ENCODE data around the gene KRTAP5-11.
"Not testable (repeated sequence)": the region's sequence is repeated elsewhere in the genome, so short reads cannot be mapped to it uniquely, and the experiment has no call there.

The KRTAP5-11 gene, protein sequence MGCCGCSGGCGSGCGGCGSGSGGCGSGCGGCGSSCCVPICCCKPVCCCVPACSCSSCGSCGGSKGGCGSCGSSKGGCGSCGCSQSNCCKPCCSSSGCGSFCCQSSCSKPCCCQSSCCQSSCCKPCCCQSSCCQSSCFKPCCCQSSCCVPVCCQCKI

DNA sequence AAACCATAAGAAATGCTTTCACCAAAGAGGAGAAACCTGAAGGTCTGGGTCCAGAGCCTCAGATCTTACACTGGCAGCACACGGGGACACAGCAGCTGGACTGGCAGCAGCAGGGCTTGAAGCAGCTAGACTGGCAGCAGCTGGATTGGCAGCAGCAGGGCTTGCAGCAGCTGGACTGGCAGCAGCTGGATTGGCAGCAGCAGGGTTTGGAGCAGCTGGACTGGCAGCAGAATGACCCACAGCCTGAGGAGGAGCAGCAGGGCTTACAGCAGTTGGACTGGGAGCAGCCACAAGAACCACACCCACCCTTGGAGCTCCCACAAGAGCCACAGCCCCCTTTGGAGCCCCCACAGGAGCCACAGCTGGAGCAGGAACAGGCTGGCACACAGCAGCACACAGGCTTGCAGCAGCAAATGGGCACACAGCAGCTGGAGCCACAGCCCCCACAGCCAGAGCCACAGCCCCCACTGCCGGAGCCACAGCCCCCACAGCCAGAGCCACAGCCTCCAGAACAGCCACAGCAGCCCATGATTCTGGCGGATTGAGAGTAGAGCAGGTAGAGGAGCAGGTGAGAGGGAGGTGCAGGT is at the start of gene KRTAP5-11:
TSS of gene KRTAP5-11 (minus strand) at position 567 of the 587 bp plus-strand sequence. CDS start at position 529, 38 bp downstream.
- no peak for DNase-seq (ENCODE audit: low read depth)

DNA sequence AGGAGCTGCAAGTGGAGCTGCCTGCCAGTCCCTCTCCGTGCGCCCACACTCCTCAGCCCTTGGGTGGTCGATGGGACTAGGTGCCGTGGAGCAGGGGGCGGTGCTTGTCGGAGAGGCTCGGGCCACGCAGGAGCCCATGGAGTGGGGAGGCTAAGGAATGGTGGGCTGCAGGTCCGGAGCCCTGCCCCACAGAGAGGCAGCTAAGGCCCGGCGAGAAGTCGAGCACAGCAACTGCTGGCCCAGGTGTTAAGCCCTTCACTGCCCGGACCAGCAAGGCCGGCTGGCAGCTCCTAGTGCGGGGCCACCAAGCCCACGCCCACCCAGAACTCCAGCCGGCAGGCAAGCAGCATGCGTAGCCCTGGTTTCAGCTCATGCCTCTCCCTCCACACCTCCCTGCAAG is 48.9 kb upstream of the KRTAP5-11 start:
- not testable (repeated sequence) for DNase-seq (ENCODE audit: low read depth)

DNA sequence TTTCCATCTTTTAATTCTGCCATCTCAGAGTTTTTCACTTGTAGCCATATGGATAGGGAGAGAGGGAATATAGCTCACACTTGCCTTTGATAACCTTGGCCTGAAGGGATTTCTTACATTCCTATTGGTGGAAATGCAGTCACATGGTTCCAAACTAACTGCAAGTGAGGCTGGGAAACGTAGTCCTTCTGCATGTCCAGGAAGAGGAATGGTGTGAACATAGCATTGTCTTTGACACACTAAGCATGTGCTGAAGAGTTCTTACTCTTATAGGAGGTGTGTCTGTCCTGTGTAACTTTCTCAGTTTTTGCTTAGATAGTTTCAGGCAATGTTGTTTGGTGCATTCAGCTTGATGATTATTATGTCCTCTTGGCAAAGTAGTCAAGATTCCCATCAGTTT is 47.4 kb upstream of the KRTAP5-11 start:
- not testable (repeated sequence) for DNase-seq (ENCODE audit: low read depth)

DNA sequence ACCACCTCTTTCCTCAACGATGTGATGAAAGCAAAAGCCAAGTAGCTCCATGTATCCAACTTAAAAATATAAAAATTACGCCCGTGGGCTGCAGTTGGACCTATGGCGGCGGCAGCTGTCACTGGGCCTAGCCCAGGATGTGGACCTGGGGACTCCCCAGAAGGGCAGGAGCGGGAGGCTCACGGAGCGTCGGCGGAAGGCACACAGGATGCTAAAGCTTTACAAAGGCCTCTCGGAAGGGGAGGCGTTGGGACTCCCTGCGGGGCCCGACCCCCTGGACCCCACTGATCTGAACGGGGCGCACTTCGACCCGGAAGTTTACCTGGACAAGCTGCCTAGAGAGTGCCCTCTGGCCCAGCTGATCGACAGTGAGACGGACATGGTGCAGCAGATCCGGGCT is 46.3 kb upstream of the KRTAP5-11 start:
- not testable (repeated sequence) for DNase-seq (ENCODE audit: low read depth)

DNA sequence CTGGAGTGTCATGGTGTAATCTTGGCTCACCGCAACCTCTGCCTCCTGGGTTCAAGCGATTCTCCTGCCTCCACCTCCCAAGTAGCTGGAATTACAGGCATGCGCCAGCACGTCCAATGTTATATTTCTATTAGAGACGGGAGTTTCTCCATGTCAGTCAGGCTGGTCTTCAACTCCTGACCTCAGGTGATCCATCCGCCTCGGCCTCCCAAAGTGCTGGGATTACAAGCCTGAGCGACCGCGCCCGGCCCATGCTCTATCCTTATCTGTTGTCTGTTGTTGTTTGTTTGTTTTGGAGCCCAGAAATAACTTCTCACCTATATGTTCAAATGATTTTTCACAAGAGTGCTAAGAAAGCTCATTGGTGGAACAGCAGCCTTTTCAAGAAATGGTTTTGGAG is 40.6 kb upstream of the KRTAP5-11 start:
- DNase-seq (ENCODE audit: low read depth), result not testable (repeated sequence)

DNA sequence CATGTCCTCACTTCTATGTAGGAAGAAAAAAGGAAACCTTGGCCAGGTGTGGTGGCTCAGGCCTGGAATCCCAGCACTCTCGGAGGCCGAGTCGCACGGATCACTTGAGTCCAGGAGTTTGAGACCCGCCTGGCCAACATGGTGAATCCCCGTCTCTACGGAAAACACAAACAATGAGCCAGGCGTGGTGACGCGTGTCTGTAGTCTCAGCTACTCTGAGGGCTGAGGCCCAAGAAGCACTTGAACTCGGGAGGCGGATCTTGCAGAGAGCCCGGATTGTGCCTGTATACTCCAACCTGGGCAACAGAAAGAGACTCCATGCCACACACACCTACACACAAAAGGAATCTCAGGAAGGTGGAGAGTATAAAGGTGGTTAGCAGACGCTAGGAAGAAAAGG is 39.9 kb upstream of the KRTAP5-11 start:
- not testable (repeated sequence) for DNase-seq (ENCODE audit: low read depth)

DNA sequence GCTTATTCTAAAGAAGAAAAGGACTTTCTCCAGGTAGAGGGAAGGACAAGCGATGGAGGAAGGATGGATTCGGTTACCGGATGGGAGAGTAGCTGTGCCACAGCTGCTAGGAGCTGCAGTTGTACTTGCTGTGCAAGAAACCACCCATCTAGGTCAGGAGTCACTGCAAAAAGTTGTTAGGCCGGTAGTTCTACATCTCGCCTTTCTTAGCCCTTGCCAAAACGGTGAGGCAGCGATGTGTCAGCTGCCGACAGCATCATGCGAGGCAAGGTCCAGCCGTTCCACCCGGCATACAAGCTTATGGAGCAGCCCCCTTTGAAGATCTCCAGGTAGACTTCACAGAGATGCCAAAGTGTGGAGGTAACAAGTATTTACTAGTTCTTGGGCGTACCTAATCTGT is 32.3 kb upstream of the KRTAP5-11 start:
- not testable (repeated sequence) for DNase-seq (ENCODE audit: low read depth)

DNA sequence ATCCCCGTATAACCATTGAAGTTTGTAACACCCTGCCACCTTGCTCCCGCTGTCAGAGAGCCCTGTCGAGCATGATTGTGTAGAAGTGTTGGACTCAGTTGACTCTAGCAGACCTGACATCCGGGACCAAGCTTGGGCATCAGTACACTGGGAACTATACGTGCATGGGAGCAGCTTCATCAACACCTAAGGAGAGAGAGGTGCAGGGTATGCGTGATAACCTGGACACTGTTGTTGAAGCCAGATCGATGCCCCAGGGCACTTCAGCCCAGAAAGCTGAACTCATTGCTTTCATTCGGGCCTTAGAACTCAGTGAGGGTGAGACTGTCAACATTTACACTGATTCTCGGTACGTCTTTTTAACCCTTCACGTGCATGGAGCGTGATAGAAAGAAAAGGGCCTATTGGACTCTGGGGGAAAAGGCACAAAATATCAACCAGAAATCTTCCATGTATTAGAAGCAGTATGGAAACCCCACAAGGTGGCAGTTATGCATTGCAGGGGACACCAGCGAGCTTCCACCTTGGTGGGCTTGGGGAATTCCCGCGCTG is 31.8 kb upstream of the KRTAP5-11 start:
- not testable (repeated sequence) for DNase-seq (ENCODE audit: low read depth)

DNA sequence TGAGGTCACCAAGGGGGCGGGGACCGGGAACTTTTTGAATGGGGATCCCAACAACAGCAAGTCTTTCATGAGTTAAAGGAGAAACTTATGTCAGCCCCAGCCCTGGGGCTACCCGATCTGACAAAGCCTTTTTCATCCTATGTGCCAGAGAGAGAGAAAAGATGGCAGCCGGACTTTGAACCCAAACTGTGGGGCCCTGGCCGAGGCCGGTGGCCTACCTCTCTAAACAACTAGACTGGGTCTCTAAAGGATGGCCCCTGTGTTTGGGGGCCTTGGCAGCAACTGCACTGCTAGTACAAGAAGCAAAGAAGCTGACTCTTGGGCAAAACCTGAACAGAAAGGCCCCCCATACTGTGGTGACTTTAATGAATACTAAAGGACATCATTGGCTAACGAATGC is 31.3 kb upstream of the KRTAP5-11 start:
- DNase-seq (ENCODE audit: low read depth), result not testable (repeated sequence)

DNA sequence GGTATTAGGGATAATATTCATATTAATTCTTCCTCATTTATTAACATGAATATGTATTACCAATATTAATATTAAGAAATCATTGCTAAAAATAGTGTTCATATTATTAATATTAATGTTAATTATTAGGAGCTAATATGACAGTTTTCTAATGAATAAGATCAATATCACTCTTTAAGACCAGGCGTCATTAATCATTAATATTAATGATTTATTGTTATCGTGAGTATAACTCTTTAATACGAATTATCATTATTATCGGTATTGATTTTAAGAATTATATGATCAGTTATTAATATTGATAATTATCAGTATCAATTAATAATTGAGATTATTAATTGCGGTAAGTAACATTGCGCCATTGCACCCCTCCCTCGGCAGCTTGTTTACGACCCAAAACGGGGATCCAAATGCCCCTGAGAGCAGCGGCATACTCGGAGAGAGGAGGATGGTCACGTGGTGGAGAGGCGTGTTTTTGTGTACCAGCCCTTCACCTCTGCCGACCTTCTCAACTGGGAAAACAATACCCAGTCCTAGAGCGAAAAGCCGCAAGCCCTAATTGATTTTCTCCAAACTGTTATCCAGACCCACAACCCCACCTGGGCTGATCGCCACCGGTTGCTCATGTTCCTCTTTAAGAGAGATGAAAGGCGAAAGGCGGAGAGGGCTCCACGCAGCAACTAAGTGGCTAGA is 28.7 kb upstream of the KRTAP5-11 start:
- DNase-seq (ENCODE audit: low read depth), result not testable (repeated sequence)

DNA sequence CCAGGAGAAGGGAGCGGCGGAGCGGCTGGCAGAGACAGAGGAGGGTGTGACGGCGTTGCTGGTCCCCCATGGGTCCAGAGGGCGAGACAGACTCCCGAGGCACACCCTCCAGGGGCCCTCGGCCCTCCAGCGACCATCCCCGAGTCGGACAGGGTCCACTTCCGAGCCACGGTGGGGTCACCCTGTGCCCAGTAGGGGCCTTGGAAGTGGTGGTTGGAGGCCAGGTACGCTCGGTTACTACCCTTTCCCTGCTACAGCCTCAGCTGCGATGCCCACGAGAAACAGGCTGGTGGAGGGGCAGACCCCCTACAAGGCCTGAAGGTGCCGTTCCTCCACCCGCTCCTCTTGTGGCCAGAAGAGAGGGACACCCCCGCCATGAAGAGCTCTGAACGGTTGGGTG is 25.6 kb upstream of the KRTAP5-11 start:
- DNase-seq (ENCODE audit: low read depth), result not testable (repeated sequence)

DNA sequence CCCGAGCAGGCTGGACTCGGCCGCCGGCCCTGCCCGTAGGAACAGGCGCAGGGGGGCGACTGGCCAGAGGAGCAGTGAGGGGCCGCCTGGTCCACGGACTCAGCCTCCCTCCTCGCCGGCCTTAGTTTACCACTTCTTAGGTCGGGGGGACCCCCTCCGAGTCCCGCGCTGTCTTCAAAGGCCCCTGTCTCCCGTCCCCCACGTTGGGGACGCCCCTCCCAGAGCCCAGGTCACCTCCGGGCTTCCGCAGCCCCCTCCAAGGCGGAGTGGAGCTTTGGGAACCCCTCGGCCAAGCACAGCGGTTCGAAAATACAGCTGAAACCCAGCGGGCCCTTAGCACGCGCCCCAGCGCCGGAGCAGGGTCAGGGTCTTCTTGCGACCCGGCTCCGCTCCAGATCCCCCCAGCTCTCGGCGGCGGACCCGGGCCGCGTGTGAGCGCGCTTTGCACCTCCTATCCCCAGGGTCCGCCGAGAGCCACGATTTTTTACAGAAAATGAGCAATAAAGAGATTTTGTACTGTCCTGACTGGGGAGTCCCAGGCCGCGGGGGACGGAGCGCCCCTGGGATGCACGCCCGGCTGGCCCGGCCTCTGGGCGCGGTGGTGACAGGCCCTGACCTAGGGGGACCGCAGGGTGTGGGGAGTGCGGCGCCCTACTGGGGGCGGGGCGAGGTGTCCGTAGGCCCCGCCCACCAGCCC is 25.0 kb upstream of the KRTAP5-11 start:
- DNase-seq (ENCODE audit: low read depth), result not testable (repeated sequence)

DNA sequence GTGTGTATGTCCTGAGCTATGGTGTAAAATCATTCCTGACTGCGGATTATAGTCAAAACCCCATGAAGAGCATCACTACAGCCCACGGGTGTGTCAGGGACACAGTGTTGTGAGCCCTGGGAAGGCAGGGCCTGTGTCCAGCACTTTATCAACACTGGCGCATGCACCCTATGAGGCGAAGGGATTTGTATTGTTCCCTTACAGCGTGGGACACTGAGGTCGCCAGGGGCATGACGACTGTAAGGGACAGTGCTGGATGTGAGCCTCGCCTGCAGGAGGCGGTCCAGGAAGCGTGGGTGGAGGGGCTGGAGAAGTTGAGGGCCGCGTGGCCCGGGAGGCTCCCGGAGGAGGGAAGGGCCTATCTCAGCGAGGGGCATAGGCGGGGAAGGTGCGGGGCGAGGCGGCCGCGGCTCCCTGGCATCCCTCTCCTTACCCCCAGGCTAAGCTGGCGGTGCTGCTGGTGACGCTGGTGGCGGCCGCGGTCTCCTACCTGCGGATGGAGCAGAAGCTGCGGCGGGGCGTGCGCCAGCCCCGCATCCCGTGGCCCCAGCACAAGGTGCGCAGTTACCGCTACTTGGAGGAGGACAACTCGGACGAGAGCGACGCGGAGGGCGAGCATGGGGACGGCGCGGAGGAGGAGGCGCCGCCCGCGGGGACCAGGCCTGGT is 24.3 kb upstream of the KRTAP5-11 start:
- DNase-seq (ENCODE audit: low read depth), result not testable (repeated sequence)

DNA sequence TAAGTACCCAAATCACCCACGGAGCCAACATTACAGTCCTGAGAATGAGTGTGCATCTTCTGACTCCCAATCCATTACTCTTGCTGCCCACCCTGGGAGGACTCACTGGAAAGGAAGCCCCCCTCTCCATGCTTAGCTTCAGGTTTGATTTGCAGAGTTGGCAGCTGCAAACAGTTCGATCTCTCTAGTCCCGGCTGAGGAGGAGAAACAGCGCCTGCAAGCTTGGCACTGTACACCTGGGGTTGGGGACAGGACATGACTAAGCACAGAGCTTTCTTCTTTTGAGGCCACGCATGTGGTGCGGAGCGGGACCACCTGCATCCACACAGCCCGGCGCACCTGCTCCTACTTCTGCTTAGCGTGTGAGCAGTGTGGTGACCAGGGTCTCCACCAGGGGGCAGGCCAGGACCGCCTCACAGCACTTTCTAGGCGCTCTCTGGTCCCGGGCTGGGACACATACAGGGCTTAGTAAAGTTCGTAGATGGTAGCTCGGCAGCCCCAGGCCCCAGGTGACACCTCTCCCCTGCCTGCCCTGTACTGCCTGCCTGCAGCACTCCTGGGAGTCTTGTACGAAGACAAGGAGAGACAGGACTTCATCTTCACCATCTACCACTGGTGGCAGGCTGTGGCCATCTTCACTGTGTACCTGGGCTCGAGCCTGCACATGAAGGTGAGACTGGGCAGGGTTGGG is 22.3 kb upstream of the KRTAP5-11 start:
- DNase-seq (ENCODE audit: low read depth), result not testable (repeated sequence)

DNA sequence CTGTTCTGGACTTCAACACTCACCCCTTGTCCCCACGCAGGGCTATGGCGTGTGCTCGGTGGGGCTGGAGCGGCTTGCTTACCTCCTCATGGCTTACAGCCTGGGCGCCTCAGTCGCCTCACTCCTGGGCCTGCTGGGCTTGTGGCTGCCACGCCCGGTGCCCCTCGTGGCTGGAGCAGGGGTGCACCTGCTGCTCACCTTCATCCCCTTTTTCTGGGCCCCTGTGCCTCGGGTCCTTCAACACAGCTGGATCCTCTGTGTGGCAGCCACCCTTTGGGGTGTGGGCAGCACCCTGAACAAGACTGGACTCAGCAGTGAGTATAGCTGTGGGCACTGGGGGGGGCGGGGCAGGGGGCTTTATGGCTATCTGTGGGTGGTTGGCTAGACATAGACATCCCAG is 20.5 kb upstream of the KRTAP5-11 start:
- DNase-seq (ENCODE audit: low read depth), result not testable (repeated sequence)

DNA sequence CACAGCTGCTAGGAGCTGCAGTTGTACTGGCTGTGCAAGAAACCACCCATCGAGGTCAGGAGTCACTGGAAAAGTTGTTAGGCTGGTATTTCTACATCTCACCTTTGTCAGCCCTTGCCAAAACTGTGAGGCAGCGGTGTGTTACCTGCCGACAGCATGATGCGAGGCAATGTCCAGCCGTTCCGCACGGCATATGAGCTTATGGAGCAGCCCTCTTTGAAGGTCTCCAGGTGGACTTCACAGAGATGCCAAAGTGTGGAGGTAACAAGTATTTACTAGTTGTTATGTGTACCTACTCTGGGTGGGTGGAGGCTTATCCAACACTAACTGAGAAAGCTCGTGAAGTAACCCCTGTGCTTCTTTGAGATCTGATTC is 6.9 kb upstream of the KRTAP5-11 start:
- DNase-seq (ENCODE audit: low read depth), result not testable (repeated sequence)

DNA sequence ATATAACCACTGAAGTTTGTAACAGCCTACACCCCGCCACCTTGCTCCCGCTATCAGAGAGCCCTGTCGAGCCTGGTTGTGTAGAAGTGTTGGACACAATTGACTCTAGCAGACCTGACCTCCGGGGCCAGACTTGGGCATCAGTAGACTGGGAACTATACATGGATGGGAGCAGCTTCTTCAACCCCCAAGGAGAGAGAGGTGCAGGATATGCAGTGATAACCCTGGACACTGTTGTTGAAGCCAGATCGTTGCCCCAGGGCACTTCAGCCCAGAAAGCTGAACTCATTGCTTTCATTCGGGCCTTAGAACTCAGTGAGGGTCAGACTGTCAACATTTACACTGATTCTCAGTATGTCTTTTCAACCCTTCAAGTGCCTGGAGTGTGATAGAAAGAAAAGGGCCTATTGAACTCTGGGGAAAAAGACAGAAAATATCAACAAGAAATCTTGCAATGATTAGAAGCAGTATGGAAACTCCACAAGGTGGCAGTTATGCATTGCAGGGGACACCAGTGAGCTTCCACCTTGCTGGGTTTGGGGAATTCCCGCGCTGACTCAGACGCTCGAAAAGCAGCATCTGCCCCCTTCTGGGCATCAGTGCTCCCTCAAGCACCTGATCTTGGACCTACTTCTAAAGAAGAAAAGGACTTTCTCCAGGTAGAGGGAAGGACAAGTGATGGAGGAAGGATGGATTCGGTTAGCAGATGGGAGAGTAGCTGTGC is 6.3 kb upstream of the KRTAP5-11 start:
- DNase-seq (ENCODE audit: low read depth), result not testable (repeated sequence)

DNA sequence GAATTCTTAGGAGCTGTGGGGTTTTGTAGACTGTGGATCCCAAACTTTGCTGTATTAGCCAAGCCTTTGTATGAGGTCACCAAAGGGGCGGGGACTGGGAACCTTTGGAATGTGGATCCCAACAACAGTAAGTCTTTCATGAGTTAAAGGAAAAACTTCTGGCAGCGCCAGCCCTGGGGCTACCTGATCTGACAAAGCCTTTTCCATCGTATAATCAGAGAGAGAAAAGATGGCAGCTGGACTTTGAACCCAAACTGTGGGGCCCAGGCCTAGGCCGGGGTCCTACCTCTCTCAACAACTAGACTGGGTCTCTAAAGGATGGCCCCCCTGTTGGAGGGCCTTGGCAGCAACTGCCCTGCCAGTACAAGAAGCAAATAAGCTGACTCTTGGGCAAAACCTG is 5.6 kb upstream of the KRTAP5-11 start:
- not testable (repeated sequence) for DNase-seq (ENCODE audit: low read depth)

DNA sequence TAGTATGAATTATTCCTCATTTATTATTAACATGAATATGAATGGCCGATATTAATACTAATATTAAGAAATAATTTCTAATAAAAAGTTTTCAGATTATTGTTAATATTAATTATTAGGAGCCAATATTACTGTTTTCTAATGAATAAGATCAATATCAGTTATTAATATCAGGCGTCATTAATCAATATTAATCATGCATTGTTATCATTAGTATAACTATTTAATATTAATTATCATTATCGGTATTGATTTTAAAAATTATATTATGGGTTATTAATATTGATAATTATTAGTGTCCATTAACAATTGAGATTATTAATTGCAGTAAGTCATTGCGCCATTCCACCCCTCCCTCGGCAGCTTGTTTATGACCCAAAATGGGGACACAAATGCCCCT is 3.0 kb upstream of the KRTAP5-11 start:
- not testable (repeated sequence) for DNase-seq (ENCODE audit: low read depth)

DNA sequence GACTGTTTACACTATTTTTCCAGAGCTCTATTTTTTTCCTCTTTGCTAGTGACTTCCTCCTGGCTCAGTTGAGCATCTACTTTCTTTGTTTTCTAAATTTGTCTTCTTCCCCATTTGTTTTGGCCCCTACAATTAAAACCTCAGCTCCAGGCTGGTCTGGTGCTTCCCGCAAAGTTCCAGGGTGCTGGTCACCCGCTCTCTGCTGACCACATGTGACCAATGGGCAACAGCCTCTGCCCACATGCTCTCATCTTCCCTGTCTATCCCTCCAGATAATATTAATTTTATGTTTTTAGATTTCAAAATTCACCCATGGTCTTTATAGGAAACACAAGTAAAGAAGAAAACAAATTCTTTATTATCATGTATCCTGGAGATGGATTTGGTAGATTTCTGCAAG is 294 bp upstream of the KRTAP5-11 start:
- not testable (repeated sequence) for DNase-seq (ENCODE audit: low read depth)

DNA sequence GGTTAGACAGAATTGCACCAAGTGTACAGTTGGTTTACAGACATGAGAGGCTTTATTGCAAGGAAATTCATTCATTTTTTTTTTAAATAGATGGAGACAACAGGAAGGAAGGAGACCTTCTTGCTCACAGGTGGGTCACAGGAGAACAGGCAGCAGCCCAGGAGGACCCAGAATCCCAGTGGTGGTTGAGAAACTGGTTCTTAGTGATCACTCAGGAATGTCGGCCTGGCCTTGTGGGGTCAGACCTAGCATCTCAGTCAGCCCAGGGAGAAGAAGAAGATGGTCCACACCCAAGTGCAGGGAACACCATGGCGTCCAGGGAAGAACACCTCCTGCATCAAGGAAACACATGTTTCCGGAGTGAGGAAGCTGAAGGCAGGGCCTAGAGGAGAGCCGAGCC is 849 bp downstream of the KRTAP5-11 start:
- DNase-seq (ENCODE audit: low read depth), result no peak

All from HS-27A (cell line).